ENCODE measurements around the gene KAZN.

Gene KAZN

DNA sequence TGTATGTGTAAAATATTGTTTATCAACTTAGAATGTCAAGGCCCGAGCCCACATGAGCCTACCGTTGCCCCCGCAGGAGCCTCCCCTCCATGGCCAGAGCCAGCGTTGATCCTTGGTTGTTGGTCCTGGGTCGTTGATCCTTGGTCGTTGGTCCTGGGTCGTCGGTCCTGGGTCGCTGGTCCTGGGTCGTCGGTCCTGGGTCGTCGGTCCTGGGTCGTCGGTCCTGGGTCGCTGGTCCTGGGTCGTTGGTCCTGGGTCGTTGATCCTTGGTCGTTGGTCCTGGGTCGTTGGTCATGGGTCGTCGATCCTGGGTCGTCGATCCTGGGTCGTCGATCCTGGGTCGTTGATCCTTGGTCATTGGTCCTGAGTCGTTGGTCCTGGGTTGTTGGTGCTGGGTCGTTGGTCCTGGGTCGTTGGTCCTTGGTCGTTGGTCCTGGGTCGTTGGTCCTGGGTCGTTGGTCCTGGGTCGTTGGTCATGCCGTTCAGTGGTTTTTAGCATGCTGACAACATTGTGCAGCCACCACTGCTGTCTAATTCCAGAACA lies 450.0 kb downstream of the KAZN start:
- no peak for DNase-seq

DNA sequence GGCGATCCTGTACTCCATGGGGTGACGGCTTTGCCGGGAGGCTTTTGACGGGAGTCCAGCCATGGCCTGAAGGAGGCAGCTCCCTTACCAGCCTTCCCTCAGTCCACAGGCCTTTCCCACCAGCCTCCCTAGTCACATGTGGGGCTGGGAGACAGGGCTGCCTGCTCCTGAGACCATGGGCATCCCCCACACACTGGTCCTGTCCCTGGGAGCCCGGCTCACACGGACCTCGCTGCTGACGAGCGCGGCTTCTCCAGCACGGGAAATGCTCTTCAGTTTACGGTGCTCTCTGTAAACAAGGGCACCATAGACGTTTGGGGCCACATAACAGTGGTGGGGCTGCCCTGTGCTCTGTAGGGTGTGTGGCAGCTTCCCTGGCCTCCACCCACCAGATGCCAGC lies 450.6 kb downstream of the KAZN start:
- DNase-seq: no peak

DNA sequence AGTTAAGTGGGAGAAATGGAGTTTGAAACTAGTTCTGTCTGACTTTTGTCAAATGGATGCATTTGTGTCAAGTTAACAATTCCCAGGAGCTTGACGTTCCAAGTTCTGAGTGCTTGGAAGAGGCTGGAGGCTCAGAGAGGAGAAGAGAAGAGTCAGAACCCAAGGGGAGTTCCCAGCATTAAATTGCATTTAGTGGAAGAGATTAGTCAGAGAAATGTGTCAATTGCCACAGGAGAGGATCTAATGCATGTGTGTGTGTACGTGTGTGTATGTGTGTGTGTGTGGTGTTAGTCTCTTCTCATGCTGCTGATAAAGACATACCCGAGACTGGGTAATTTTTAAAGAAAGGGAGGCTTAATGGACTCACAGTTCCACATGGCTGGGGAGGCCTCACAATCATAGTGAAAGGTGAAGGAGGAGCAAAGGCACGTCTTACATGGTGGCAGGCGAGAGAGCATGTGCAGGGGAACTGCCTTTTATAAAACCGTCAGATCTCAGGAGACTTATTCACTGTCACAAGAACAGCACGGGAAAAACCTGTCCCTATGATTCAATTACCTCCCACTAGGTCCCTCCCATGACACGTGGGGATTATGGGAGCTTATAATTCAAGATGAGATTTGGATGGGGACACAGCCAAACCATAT lies 453.5 kb downstream of the KAZN start:
- no peak for DNase-seq

DNA sequence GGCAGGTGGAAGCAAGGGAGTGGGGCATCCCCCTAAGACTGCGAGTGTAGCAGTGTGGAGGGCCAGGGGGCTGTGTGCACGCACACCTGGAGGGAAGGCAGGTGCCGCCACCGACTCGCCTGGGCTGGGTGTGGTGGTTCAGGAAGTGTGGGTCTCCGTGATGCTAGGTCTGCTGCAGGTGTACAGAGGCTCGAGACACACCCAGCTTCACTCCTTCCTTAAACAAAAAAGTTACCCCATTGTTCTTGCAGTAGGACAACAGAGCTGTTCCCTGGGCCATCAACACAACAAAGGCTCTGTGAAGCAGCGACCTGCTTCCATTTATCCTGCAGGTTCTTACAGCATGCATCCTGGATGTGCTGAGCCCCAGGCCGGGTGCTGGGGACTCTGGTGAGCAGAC lies 454.7 kb downstream of the KAZN start:
- no peak for DNase-seq

DNA sequence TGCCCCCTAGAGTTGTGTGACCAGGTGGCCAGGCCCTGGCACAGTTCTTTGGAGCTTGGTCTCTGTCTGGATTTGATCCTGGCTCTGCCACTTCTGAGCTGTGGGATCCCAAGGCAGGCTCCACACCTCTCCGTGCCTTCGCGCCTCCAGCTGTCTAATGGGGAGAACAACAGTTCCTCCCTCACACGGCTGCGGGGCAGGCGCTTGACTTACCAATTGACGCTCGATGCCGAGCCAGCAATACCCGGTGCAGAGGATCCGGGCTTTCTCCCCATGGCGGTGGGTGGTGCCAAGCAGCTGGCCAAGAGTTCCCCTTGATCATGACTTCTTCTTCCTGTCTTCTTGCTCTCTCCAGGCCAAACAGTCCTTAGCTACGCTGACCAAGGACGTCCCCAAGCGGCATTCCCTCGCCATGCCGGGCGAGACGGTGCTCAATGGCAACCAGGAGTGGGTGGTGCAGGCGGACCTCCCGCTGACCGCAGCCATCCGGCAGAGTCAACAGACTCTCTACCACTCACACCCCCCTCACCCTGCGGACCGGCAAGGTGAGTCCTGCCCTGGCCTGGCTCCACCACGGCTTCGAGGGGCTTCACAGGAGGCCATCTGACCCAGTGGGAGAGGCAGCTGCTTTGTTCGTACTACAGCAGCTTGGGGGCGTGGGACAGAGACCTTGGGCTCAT lies 457.4 kb downstream of the KAZN start:
- no peak for DNase-seq

DNA sequence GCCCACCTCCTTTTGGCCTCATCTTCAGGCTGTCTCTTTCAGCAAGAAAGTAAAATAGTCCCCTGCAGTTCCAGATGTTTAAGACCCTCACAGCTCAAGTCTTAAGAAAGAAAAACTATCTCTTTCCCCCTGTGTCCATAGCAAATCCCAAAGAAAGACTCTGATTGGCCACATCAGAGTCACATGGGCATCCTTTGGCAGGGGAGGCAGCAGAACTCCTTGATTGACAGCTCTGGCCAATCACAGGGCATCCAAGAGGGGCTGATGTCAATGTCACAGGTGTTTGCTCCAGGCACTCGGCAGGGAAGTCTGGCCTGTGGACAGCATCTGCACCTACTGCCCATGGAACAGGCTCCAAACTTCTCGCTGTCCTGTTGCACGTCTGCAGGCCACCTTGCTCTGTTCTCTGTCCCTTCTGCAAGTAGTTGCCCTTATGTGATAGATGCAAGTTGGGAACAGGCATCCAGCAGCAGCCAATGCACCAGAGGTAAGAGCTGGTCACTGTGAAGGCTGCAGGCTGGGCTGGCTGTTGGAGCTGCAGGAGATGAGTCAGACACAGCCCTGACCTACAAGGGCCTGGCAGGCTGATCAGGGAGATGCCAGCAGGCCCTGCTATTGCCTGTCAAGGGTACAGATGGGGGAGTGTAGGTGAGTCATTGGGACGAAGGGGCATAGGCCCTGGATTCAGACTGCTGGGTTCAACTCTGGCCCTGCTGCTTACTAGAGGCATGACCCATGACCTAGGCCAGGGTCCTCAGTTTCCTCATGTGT lies 458.2 kb downstream of the KAZN start:
- DNase-seq: no peak

DNA sequence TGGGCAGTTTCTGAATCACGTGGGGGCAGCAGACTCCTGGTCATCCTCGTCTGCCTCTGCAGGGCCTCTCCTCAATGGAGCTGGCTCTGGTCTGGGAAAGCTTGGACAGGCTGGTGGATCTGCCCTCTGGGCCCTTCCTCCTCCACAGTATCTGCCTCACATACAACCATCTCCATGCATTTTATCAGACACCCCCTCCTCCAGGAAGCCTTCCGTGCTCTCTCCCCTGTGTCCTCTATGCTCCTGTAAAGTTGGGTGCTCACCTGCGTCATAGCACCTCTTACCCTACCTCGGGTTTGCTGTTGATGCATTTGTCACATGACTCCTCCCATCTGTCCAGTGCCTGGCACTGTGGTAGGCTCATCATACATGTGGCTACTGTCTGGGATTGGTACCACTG lies 459.3 kb downstream of the KAZN start:
- DNase-seq: no peak

DNA sequence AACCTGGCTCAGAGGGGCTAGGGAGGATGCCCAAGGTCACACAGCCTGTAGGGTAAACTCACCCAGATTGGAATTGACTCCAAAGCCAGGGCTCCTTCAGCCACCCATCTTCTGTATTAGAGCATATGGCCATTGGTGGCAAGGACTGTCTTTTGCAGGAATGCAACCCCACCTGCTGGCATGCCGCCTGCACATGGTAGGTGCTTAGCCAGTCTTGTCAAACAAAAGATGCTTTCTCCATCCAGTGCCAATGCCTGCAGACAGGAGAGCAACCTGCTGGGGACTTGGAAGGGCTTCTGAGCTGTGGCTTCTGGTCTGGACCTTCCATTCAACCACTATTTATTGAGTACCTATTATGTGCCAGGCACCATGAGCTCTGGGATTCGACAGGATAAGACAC lies 459.8 kb downstream of the KAZN start:
- DNase-seq: no peak

DNA sequence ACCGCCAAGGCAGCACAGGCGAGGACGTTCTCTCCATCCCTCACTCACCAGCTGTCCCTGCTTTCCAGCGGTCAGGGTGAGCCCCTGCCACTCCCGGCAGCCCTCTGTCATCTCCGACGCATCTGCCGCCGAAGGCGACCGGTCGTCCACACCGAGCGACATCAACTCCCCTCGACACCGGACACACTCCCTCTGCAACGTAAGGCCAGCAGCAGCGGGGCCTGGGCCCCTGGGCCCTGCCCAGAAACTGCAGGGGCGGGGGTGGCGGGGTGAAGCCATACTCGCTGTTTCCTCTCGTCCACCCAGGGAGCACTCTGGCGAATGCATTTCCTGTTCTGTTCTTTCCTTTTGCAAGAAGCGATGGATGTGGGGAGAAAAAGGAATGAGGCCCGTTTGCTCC lies 461.6 kb downstream of the KAZN start:
- DNase-seq: no peak

DNA sequence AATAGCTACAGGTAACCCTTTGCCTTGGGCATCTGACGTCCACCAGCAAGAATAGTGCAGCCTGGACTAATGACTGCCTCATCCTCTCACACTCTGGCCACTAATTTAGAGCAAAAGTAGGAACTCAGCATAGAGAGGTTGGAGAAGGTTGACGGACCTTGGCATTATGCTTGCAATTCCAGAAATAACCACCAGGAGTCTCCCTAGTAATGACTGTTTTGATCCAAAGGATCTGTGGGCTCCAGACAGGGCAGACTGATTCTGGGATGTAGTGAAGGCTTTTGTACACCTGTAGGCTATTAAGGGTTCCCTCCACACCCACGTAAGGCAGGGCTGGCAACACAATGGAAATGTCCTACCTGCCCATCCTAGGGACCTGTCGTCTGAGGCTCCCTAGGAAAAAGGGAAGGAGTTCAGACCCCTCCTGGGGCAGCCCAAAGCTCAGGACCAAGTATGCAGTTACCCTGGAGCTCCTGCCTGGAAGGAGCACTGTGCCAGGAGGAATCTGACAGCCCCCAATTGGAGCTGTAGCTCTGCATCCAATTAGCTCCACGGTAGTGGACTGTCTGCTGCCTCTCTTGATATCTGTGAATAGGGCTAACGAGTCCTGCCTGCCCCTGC lies 464.1 kb downstream of the KAZN start:
- no peak for DNase-seq

DNA sequence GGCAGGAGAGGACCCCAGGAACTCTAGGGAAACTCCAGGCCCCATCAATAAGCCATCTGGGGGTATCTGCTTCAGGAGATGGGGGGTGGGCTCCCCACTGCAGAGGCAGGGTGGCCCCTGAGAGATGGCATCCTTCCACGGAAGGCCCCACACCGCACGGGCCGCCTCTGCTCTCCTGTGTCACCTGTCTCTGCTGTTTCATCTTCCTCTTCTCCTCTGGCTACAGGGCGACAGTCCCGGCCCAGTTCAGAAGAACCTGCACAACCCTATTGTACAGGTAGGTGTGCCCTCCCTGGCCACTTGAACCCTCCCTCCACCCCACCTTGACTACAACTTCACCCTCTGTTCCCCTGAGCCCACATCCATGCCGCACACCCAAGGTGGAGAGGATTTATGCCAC lies 464.9 kb downstream of the KAZN start:
- DNase-seq: no peak

DNA sequence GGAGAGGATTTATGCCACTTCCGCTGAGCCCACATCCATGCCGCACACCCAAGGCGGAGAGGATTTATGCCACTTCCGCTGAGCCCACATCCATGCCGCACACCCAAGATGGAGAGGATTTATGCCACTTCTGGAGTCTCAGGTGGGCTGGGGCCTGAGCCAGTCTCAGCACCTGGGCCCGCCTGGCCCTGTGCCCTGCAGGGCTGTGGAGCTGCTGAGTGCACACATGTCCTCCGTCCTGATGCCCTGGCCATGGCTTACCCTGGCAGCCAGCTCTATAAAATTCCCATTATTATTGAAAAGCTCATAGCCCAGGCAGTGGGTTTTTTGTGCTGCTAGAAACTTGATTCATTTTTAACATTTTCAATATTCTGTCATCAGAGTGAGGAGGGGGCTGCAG lies 465.3 kb downstream of the KAZN start:
- DNase-seq: no peak

DNA sequence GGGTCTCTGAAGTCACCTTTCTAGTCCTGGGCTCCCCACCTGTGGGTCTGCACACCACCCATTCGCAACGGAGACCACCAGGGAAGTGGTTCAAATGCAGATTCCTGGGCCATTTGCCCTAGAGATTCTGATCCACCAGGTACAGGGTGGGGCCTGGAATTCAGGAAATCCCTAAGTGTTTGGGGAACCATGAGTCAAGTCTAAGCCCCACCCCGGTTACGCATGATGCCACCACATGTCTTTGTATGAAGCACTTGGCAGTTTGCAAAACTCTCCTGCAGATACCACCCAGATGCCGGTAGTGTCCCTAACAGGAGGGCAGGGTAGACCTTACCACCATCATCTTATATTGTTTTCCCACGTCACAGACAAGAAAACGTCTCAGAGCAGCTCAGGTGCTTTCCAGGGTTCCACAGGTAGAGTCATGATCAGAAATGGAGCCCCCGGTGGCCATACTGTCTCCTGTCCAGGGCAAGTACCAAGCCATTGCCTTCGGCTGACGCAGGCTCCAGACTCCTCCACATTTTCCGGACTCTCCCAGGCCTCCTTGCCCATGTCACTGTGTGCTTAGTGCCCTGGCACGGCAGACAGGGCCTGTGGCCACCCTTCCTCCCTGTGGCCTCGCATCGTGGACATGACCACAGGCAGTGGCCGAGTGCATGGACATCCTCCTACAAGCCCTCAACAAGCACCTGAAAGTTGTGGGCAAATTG lies 465.9 kb downstream of the KAZN start:
- no peak for DNase-seq

DNA sequence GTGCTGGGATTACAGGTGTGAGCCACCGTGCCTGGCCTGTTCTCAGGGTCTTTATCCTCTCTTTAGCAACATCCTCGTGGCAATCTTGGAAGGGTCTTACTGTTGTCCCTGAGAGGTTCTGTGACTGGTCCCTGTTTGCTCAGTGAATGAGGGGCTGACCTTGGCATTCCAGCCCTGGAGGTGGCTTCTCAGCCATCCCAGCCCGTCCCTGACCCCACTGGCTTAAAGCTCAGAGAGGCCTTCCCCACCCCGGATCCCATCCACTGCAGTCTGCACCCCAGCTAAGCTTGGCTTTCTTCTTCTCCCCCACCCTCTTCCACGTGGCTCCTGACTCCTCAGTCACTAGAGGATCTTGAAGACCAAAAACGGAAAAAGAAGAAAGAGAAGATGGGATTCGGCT lies 466.8 kb downstream of the KAZN start:
- no peak for DNase-seq

DNA sequence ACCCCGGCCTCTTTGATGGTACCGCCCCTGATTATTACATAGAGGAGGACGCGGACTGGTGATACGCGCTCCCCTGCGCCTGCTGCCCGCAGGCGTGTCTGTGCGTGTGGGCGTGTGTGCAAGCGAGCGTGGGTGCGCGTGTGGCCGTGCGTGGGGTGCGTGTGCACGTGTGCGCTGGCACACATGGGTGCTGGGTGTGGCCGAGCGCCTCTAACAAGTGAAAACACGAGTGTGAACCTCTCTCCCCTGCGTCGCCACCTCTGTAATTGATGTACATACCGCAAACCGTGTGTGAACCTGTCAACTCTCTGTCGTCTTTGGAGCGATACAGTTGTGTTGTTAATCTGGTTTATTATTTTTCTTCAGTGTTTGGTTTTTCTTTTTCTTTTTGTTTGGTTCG lies 467.3 kb downstream of the KAZN start:
- no peak for DNase-seq

DNA sequence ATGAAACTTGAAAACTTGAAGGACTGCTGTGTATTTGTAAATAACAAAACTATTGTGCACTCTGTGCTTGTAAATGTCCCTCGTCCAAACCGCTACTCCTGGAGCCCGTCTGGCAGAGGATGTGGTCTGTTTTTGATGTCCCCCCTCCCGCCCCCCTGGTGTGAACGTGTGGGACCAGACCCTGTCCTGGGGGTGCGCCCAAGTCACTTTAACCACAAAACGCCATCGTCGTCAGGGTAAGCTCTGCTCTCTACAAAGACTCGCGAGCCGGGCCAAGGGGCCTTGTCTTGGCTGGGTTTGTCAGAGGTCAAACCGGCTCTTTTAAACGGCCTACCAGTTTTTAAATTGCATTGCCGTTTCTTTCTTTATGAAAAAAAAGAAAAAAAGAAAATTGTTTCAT lies 467.7 kb downstream of the KAZN start:
- no peak for DNase-seq

DNA sequence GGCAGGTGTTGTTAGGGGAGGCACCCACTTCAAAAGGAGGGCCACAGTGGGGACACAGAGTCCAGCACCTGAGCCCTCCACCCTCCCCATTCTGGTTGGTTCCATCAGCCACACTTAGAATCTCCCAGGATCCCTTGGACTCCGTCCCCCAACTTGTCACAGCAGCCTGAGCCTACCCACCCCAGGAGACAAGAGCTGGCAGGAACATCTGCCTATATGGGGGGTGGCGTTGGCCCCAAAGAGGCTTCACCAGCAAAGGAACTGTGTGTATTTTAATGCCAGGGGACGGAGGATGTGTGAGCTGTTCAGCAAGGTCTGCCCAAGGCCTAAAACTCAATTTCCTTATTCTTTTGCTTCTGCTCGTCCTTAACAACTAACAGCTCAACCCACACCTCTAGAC lies 468.7 kb downstream of the KAZN start:
- DNase-seq: no peak

DNA sequence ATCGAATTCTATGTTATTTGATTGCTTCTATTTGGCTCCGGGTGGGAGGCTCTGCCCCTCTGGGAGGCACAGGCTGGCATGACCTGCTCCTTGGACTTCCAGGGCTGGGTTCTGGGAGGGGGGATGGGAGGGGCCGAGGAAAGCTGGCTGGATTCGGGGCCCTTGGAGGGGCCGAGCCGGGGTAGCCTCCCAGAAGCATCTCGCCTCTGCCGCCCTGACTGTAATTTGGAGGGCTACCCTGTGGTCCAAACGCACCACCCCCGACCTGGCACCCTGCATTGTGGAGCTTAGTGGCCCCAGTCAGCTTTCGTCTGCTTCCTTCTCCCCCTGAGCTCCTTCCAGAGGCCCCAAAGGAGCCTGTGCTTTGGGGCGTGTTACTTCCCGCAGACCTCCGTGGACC lies 469.7 kb downstream of the KAZN start:
- no peak for DNase-seq

DNA sequence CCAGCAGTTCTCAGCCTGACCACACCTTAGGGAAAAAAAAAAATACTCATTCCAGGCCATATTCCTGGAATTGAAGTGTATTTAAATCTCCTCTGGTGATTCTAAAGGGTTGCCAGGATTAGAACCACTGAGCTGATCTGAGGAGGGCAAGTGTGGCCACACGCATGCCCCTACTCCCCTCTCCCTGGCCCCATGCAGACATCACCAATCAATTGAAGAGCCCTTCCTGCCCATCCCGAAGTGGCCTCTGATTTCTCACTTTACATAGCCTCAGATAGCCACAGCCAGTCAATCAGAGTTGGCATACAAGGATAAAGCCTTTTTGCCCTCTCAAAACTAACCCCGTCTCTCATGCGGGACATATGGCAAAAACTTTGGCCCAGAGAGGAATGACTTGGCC lies 470.5 kb downstream of the KAZN start:
- DNase-seq: no peak

DNA sequence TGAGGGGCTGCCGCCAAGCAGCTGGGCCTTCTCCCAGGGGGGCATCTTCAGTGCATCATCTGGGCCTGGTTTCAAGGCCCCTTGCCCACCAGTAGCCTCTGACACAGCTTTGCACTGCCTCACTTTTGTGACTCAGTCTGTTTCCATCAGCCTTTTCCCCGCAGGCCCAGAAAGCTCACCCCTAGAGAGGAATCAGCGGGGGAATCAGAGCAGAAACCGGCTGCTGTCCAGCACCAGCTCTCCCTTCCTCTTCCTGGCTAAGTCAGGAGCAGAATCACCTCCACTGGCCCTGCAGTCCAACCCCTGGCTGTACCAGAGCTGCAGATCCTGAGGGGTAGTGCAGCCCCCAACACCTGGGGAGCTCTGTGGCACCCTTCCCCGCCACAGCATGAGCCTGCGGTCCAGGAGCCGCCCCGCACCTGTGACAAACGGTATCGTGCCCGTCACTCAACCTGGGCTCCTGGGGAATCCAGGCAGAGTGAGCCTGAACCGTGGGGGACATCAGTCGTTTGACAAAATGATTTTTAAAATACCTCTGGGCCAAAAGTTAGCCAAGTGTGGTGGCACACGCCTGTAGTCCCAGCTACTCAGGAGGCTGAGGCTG lies 471.8 kb downstream of the KAZN start:
- DNase-seq: no peak

DNA sequence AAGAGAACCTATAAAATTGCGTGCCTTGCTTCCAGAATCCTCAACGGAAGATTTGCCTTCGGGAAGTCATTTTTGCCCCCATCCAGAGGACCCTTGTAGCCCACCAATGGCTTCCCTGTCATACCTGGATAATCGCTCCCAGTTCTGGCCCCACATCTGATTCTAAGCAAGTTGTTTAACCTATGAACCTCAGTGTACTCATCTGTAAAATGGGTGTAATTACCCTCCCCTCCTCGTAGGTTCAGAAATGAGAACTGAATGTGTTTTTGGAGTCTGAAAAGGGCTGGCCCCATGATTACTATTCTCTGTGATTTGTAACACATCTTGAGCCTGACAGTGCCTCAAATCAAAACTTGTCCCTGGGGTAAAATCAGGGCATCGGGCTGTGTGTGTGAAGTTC lies 473.5 kb downstream of the KAZN start:
- DNase-seq: no peak

DNA sequence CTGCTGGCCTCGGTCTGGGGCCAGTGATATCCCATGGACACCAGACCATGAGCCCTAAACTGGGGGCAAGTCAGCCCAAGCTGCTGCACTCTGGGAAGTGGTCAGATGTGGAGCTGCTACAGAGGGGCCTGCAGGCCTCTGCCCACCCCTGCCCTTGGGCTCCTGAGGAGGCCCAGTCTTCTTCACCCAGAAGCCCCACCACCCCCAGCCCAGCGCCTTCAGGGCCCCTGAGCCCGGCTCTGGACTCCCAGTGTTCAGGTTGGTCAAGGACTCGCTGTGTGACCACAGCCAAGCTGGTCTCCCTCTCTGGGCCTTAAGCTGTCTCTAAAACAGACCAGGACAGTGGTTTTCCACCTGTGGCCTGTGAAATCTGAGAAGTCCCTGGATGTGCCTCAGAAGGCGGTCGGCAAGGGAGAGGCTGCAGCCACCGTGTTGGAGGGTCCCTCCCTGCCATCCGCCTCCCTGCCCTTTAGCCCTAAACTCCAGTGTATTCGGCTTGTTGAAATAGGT lies 475.4 kb downstream of the KAZN start:
- DNase-seq: no peak

Data from NCI-H526 treated with DMSO at 0.1 percent for 48 hours (cell line).